TTC549 (cell line): ENCODE data around the gene TRPV6.

Source experiments
- FAIRE-seq: peaks from 2 replicates; lab custom pipeline; 2012; peaks lifted over from hg19 to GRCh38; lab: Jason Lieb, UNC

The TRPV6 gene

GRCh38 chr7:142908290-142908689 is 22.7 kb upstream of the TRPV6 start:
- no peak for FAIRE-seq

GRCh38 chr7:142906643-142907042 is 21.1 kb upstream of the TRPV6 start:
- no peak for FAIRE-seq

- FAIRE-seq = no peak
Measured at GRCh38 chr7:142905759-142906158, 20.2 kb upstream of the TRPV6 start.

- no peak for FAIRE-seq
Measured at GRCh38 chr7:142904128-142904527, 18.6 kb upstream of the TRPV6 start.

GRCh38 chr7:142901426-142902259 is 16.1 kb upstream of the TRPV6 start:
- no peak for FAIRE-seq

- FAIRE-seq = no peak
Measured at GRCh38 chr7:142899661-142900060, 14.1 kb upstream of the TRPV6 start.

- FAIRE-seq = no peak
Measured at GRCh38 chr7:142898377-142899170, 13.0 kb upstream of the TRPV6 start.

- no peak for FAIRE-seq
Measured at GRCh38 chr7:142897691-142898090, 12.1 kb upstream of the TRPV6 start.

- FAIRE-seq = no peak
Measured at GRCh38 chr7:142896741-142897379, 11.3 kb upstream of the TRPV6 start.

GRCh38 chr7:142896151-142896550 is 10.6 kb upstream of the TRPV6 start:
- no peak for FAIRE-seq

GRCh38 chr7:142894985-142895593 is 9.5 kb upstream of the TRPV6 start:
- FAIRE-seq = no peak

- no peak for FAIRE-seq
Measured at GRCh38 chr7:142894112-142894984, 8.8 kb upstream of the TRPV6 start.

GRCh38 chr7:142892951-142893350 is 7.4 kb upstream of the TRPV6 start:
- no peak for FAIRE-seq

GRCh38 chr7:142891490-142892082 is 6.0 kb upstream of the TRPV6 start:
- no peak for FAIRE-seq

- no peak for FAIRE-seq
Measured at GRCh38 chr7:142890874-142891485, 5.4 kb upstream of the TRPV6 start.

- FAIRE-seq = no peak
Measured at GRCh38 chr7:142889816-142890215, 4.3 kb upstream of the TRPV6 start.

GRCh38 chr7:142887282-142888015 is 1.9 kb upstream of the TRPV6 start:
- FAIRE-seq = no peak

GRCh38 chr7:142886866-142887265 is 1.3 kb upstream of the TRPV6 start:
- FAIRE-seq = no peak

GRCh38 chr7:142884286-142884640 is 1.3 kb downstream of the TRPV6 start:
- FAIRE-seq = no peak
